HG03565 (cell line): Measurements from ENCODE around the gene ISG20L2.

Source experiments
- ATAC-seq: cut with Tn5 transposase; IDR thresholded peaks from one replicate; pipeline ENCODE4 v1.9.1; 2021; ENCODE audit warnings: mild to moderate bottlenecking, moderate library complexity; ENCODE audit not compliant: unreplicated experiment

The ISG20L2 gene

DNA sequence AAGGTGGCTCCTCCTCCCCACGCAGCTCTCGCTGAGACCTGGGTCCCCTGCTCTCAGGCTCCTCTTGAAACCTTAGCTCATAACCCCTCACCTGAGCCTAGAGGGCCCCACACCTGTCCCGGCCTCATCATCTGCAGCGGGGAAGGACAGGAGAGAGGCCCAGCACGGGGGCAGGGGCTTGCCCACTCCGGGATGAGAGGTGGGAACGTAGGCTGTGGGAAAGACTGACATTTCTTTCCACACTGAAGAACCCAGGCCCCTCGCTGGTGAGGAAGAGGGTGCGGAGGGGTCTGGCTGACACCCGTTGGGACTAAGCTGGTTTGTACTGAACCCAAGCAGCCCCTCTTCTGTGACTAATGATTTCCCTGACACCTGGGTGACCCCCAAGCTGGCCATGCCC lies 37.4 kb downstream of the ISG20L2 start:
- no peak for ATAC-seq

GRCh38 chr1:156690675-156691036 lies 37.9 kb downstream of the ISG20L2 start:
- no peak for ATAC-seq

DNA sequence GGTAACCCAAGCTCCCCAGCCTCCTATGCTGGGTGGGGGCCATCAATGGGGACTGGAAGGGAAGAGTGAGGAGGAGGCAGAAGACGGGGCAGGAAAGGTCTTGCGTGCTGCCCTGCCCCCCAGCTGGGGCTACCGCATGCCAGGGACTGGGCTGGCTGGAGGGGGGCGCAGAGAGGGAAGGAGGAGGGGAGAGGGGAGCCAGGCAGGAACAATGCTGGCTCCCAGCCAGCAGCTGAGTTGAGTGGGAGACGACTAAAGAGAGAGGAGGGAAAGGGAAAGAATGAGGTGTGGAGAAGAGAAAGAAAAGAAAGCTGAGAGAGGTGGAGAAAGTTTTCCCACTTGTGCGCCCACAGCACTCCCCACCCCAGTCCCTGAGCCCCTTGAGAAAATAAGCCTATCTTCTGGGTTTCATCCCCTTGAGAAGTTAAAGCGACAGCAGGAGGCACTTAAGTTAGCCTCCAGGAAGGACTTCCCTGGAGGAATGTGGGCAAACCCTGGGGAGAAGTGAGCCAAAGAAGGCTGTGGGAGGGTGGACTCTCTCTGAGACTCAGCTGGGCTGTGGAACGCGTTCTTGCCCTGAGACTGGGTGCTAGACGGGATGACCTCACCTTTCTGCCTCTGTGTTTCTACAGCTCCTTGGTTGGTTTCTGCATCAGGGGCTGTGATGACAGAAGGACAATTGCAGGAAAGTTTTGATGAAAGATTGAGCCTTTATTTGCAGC lies 38.5 kb downstream of the ISG20L2 start:
- no peak for ATAC-seq

DNA sequence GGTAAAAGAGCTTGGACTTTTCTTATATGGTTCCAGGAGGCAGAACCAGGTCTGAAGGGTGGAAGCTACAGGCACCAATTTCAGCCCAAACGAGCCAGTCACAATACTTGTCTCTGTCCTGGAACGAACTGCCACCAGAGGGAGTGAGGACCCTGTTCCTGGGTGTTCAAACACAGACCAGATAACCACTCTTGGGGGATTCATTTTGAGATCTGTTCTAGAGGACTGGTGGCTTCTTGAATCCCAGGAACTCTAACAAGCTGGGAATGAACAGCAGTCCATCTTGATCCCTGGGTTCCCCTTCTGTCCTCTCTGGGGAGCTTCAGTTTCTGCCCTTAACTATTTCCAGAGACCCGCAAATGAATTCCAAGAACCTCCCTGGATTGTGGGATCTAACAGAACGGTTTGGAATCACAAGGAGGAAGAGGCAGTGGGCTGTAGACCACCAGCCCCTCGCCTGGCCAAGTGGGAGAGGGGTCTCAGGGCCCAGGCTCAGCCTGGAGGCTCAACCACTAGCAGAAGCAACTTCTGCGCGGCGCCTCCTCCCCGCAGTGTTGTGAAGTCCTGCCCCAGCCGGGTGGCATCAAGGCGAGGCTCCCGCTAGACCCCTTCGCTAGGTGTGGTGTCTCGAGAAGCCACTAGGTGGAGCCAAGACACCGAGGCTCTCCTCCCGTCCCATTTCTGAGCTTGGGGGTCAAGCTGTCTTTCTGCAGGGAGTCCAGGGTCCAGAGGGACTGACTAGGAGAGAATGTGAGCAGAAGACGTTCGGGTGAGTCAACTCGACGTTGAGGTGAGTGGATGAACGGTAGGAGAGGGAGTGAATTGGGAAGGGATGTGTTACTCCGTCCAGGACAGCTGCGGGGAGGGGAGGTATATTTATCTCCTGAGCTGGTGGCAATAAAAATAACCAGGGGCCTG lies 39.3 kb downstream of the ISG20L2 start:
- no peak for ATAC-seq

- no peak for ATAC-seq
These were observed 44.3 kb downstream of the ISG20L2 start for GRCh38 chr1:156684227-156684782.

DNA sequence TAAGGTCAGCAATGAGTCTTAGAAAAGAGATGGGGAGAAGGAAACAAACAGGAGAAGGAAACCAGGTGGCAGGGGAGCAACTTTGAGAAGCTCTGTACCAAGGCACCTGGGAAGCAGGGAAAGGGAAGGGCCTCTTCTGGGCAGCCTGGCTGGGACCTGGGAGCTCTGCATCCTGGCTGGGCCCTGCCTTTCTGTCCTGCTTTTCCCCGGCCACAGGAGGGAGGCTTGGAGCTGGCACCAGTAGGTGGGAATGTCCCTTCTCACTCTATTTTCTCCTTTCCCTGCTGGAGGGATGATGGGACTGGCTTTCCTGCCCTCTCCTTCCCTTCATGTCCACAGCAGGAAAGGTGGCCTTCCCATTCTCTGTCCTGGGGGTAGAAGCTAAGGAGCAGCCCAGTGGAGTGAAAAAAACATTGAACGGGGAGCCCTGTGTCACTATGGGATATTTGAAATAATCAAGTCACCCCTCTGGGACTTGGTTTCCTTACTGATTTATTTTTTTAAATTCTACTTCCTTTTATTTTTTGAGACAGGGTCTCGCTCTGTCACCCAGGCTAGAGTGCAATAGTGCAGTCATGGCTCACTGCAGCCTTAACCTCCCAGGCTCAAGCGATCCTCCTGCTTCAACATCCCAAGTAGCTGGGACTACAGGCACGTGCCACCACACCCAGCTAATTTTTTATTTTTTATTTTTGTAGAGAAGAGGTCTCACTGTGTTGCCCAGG lies 46.2 kb downstream of the ISG20L2 start:
- no peak for ATAC-seq

DNA sequence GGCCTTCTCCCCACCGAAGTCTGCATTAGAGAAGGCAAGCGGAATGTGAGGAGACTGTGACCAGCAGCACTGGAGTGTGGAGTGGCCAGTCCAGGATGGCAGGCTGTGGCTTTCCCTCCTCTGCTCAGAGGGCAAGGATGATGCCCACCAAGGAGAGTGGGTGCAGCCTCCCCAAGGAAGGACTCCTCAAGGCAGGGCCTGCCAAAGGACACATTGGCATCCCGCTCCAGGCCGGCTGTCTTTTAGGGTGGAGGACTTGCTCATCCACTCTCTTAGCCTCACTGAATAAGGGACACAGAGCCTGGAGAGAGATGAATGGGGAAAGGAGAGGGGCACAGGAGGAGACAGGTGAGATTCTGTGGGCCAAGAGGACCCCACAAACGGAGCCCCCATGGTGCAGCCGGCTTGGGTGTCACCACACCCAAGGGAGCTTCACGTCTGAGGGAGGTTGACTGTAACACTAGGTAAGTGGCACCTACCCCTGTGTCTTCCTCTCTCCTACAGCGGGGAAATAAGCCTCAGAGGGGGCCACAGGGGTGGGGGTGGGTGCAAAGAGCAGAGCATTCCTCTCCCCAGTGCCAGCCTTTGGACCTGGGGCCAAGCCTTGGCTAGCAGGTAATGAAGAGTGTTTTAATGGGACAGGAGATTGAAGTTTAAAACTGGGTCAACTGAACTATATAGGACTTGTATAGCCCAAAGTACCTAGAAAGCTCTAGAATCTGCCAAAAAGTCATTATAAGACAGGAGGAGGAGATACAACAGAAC lies 47.2 kb downstream of the ISG20L2 start:
- no peak for ATAC-seq

DNA sequence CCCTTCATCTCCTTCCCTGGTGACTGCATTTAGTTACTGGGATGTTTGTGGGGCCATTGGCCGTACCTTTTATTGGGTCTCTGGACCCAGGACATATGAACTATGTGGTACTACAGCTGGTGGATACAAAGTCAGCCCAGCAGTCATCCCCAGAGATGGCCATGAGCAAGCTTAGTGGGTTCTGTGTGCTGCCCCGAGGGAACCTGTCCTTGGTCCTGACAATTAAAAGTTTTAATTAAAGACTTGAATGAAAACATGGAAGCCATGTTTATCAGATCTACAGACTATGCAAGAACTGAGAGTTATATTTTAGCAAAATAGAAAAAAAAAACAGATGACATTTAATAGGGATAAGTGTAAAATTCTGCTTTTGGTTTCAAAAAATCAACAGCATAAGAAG lies 48.5 kb downstream of the ISG20L2 start:
- no peak for ATAC-seq

- ATAC-seq, result no peak
These were observed 50.7 kb downstream of the ISG20L2 start for GRCh38 chr1:156677616-156678596.

- ATAC-seq, result no peak
These were observed 51.5 kb downstream of the ISG20L2 start, which contains the start of gene NES for GRCh38 chr1:156676820-156677615. NES (minus strand) TSS chr1:156677407; CDS start chr1:156677264, 143 bp downstream.

GRCh38 chr1:156676114-156676819 lies 52.3 kb downstream of the ISG20L2 start:
- no peak for ATAC-seq

- no peak for ATAC-seq
These were observed 53.1 kb downstream of the ISG20L2 start for GRCh38 chr1:156675210-156676113.

DNA sequence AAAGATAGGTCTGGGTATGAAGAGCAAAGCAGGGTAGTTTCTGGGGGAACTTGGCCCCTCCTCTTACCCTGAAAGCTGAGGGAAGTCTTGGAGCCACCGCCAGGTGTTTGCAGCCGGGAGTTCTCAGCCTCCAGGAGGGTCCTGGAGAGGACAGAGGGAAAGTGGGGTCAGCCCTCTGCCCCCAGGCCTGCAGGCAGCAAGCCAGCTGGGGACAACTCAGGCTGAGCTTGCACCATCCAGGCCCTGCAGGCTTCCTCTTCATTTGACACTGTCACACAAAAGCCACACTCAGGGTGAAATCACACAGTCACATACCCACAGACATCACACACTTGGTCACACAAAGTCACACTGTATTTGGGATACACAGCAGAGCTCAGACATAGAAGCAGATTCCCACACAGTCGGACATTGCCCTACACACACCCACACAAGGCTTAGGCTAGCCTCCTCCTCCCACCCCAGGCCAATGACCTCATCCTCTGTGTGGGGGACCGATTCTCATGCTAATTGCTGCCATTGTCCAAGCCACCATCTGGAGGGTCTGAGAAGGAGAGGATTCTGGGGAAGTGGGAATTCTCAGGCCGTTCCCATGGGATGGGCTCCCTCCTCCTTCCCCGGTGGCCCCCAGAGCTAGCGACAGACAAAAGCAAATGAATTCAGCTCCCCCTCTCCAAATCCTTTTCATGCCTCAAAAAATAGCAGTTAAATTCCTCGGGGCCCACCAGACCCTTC lies 55.0 kb downstream of the ISG20L2 start:
- ATAC-seq, result no peak
